OCI-LY3 (cell line): ENCODE data around the gene CUX1.

Experiments
- CTCF ChIP-seq: fragments of 200-600, 300-600 bp; sonication (generic); IDR thresholded peaks from 2 replicates; pipeline ENCODE4 v1.5.1; 2014; ENCODE audit warnings: antibody characterized with exemption, low read length, low read depth
- EZH2phosphoT487 ChIP-seq: fragments of 200-600 bp; shearing (Covaris generic); IDR thresholded peaks from 2 replicates; pipeline ENCODE4 v1.6.1; 2018; ENCODE audit warnings: antibody characterized with exemption, mixed run types, low read depth

DNA sequence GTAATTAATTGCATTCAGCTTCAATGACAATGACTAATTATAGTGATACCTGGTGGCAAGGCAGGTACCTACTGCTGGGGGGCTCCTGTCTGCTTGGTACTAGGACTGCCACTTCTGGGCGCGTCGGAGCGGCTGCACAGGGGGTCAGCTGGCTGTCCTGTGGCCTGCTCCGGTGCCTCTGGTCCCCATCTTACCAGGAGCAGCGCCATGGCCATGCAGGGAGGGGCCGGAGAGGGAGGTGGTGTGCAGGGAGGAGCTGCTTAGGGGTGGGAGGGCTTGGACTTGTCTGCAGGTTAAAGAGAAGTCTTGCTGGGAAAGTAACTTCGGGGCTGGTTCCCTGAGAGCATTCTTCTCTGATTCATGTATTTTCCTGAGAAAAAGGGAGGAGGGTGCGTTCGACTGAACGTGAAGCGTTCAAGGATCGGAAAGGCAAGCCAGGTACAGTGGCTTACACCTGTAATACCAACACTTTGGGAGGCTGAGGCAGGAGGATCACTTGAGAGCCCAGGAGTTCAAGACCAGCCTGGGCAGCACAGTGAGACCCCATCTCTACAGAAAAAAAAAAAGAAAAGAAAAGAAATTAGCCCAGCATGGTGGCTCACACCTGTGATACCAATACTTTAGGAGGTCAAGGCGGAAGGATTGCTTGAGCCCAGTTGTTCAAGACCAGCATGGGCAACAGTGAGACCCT, 15.4 kb downstream of the CUX1 start:
- TF ChIP-seq CTCF: no peak
- no peak for TF ChIP-seq EZH2phosphoT487
